Right lobe of liver (tissue), 6 donors: ENCODE results near the gene LRP11. TPM values are rescaled to one million over a fixed set of nuclear protein-coding genes. Genes with fewer than 3 reads are reported as not detected.

ENCODE experiments used
- ATAC-seq, 4 donors: fragments of 200-7000 bp; cut with Tn5 transposase; one replicate each; pipeline ENCODE4 v1.9.1; 2020; ENCODE audit warnings: mild to moderate bottlenecking in 4 of 4, moderate library complexity in 4 of 4
- DNase-seq, 3 donors: peaks; one replicate each; pipeline ENCODE4 v3.0.0-alpha.2; 2020
- H3K27ac ChIP-seq, 3 donors: fragments of 200-600 bp; one replicate each; pipeline ENCODE4 v1.8.0; 2022
- H3K27me3 ChIP-seq, 2 donors: fragments of 200-600 bp; one replicate each; pipeline ENCODE4 v1.8.0; 2022
- H3K36me3 ChIP-seq, 4 donors: fragments of 200-600 bp; sonication (generic) in 1 of 4; one replicate each; pipeline versions ENCODE4 v1.5.1 to v1.8.0; 2017 to 2022; ENCODE audit warnings: control low read depth in 1 of 4
- H3K4me1 ChIP-seq, 4 donors: fragments of 200-600 bp; sonication (generic) in 1 of 4; one replicate each; pipeline versions ENCODE4 v1.5.1 to v1.8.0; 2017 to 2022; ENCODE audit warnings: control low read depth in 1 of 4
- H3K4me3 ChIP-seq, 3 donors: fragments of 200-600 bp; one replicate each; pipeline ENCODE4 v1.8.0; 2022
- H3K9me3 ChIP-seq, 4 donors: fragments of 200-600 bp; sonication (generic) in 1 of 4; one replicate each; pipeline versions ENCODE4 v1.5.1 to v1.8.0; 2017 to 2022; ENCODE audit warnings: control low read depth in 1 of 4
- CTCF ChIP-seq, 4 donors: fragments of 200-600 bp in 3 of 4; fragments of 450-650 bp in 1 of 4; IDR thresholded peaks; one replicate each; pipeline versions ENCODE4 v1.5.1 to v1.8.0; 2016 to 2022; ENCODE audit warnings: antibody characterized with exemption in 4 of 4, mild to moderate bottlenecking in 2 of 4
- POLR2A ChIP-seq: fragments of 450-650 bp; IDR thresholded peaks from one replicate; pipeline ENCODE4 v1.6.1; 2017; ENCODE audit warnings: antibody characterized with exemption, mild to moderate bottlenecking
- WGBS: methylation state at CpG from one replicate; pipeline ENCODE4 v1.1.6; 2018; ENCODE audit warnings: low coverage, low lambda C conversion rate; ENCODE audit not compliant: insufficient coverage; ENCODE audit errors: missing lambda C conversion rate; 5-methylcytosine and 5-hydroxymethylcytosine counted together
- intact Hi-C, 2 donors: fragments of 100-400 bp; cut with DNase I; formaldehyde crosslinking; loops; one replicate each; pipeline versions ENCODE4 v1.11.2 to v1.14.1; 2022
- total RNA-seq, 6 experiments: library from RNA; depleted of rRNA in 2 of 6; stranded (reverse); fragments of >200 nt in 2 of 6; fragmentation: NEBNext Ultra II Directional in 3 of 6; extraction: Animal tissue kit (Norgen Biotek cat#: 25700) in 3 of 6; gene quantifications; one replicate each; pipeline versions ENCODE4 v1.1.0 to v1.2.4, GENCODE V29; 2016 to 2023
- donor health status: DM: no; HTN: yes; CAD: no.
- donor health status: DM: no; HTN: no; CAD: no.
- donor health status: DM: no; HTN: no; CAD: no.
- donor health status: DM: no; HTN: yes; CAD: no.
- donor health status: DM: no; HTN: yes; CAD: no.

LRP11 gene
- total RNA-seq, 6 experiments from 2014 or later = 6.8 to 11.1 (median 9.3) TPM

GRCh38 chr6:149905371-149905910, 41.3 kb upstream of the LRP11 start:
- intact Hi-C loops = no loop called here
- DNase-seq (no peak), ATAC-seq (peak in 2 of 4 donors; percentile 22 to 28)
- Histone ChIP-seq H3K36me3 (no peaks in the 10 kb centered on the region), H3K4me3 (no peak overlapping the region), H3K4me1 (no peaks in the 10 kb centered on the region), H3K27ac (no peak overlapping the region), H3K9me3 (no peaks in the 10 kb centered on the region), H3K27me3 (no peaks in the 10 kb centered on the region)
- TF ChIP-seq CTCF (IDR thresholded peaks at IDR 0.05) = no peak
- no peak for TF ChIP-seq POLR2A
- WGBS = no CpG with 5 or more reads among the region's 18 CpGs

- no peak for TF ChIP-seq POLR2A
- no peak for TF ChIP-seq CTCF (IDR thresholded peaks at IDR 0.05)
- ATAC-seq (no peak), DNase-seq (no peak)
- H3K27me3 ChIP-seq = no peaks in the 10 kb centered on the region
- H3K4me3 ChIP-seq = no peak overlapping the region
- no peaks in the 10 kb centered on the region for H3K9me3 ChIP-seq
- intact Hi-C loops = no loop called here
- 83% methylated on average over 7 of the region's 13 CpGs for WGBS
- no peaks in the 10 kb centered on the region for H3K4me1 ChIP-seq
- H3K27ac ChIP-seq = no peak overlapping the region
- H3K36me3 ChIP-seq = no peaks in the 10 kb centered on the region
These were observed 40.7 kb upstream of the LRP11 start for GRCh38 chr6:149904661-149905370.

DNA sequence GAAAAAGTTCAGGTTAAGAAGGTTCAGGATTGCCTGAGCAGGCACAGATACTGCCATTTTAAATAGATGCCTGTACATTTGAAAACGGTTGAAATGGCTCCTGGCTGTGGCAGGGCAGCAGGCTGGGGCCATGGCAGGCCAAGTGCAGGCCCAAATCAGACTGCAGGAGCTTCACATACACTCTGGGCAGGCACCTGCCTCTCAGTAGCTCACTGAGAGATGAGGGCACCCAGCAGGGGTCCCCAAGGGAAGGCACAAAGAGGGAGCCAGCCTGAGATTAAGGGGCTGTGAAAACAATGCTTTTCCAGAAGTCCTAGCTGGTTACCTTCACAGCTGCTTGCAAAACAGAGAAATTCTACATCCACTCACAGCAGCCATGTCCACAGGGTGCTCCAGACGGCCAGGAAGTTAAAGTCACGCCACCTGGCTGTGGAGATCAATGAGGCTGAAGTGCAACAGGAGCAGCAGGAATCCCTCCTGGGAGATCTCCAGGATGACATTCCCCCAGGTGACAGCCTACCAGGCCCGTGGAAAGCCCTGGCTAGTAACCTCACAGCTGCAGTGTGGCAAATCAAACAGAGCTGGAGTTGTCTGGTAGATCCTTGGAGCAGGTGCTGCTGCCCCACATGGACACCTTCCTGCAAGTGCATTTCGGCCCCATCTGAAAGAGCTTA, 39.9 kb upstream of the LRP11 start:
- H3K27me3 ChIP-seq = no peaks in the 10 kb centered on the region
- whole genome bisulfite sequencing = 39% methylated on average over 2 of the region's 5 CpGs
- DNase-seq (peak in 1 of 3 donors; percentile 4), ATAC-seq (peak in 1 of 4 donors; percentile 69)
- H3K9me3 ChIP-seq = no peaks in the 10 kb centered on the region
- no peaks in the 10 kb centered on the region for H3K36me3 ChIP-seq
- no peak overlapping the region for H3K27ac ChIP-seq
- H3K4me1 ChIP-seq = no peaks in the 10 kb centered on the region
- H3K4me3 ChIP-seq = no peak overlapping the region
- TF ChIP-seq CTCF (IDR thresholded peaks at IDR 0.05) = no peak
- intact Hi-C loops = no loop called here

DNA sequence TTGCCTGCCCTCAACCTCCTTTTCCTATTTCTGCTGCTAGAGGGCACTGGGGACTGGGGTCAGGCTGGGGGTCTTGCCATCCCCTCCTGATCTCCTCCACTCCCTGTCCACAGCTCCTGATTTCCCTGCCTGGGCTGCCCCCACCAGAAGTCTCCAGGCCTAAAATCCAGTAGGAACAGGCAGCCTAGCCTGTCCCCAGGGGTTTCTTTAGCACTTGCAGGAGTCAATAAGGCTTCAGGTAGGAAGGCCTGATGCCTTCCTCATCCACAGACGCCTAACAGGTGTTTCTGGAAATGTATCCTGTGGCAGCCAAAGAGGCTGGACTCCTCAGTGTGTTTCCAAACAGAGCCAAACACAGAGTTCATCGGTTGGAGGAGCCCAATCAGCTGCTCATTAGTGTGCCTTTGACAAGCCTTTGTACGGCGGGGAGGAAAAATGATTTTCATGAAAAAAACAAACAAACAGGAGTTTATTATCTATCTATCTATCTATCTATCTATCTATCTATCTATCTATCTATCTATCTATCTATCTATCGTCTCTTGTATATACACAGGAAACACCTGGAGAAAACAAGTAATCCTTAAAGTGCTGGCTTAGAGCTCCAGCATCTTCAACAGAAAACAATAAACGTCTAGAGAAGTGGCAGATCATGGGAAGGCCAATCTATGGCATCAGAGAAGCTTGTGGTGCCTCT, 37.4 kb upstream of the LRP11 start:
- Histone ChIP-seq H3K36me3 (no peaks in the 10 kb centered on the region), H3K27ac (no peak overlapping the region), H3K27me3 (no peaks in the 10 kb centered on the region), H3K4me1 (peaks cover 0 to 9% (median 0%) of the 10 kb centered on the region in 4 donors), H3K9me3 (no peaks in the 10 kb centered on the region), H3K4me3 (no peak overlapping the region)
- TF ChIP-seq CTCF (IDR thresholded peaks at IDR 0.05) (no peak), POLR2A (no peak)
- ATAC-seq (no peak), DNase-seq (peak in 1 of 3 donors; percentile 15)
- WGBS = 81% methylated on average over 3 of the region's 6 CpGs
- intact Hi-C loops = no loop called here
